Astrocyte of the spinal cord (primary cell): ENCODE measurements around the gene TTLL8.

Experiments
- DNase-seq: peaks from one replicate; pipeline ENCODE4 v3.0.0; 2011; ENCODE audit warnings: low read depth, low spot score
- H3K4me3 ChIP-seq: 2 replicates; pipeline ENCODE4 v1.5.1; 2011; ENCODE audit warnings: low read depth, mild to moderate bottlenecking, low read length, moderate library complexity
- CTCF ChIP-seq: IDR thresholded peaks from 2 replicates; pipeline ENCODE4 v1.5.1; 2012; ENCODE audit warnings: low read depth, mild to moderate bottlenecking, low read length, inconsistent platforms
- in situ Hi-C: cut with HindIII; loops from 2 replicates; pipeline ENCODE4 v1.10.0; 2017; ENCODE audit warnings: low sequenced_read_pairs

TTLL8 gene

GRCh38 chr22:50009251-50009650, 48.8 kb downstream of the TTLL8 start:
- no peak overlapping the region for H3K4me3 ChIP-seq
- no peak for DNase-seq
- in situ Hi-C loops = no loop called here
- TF ChIP-seq CTCF = no peak

GRCh38 chr22:50008151-50009040, 49.7 kb downstream of the TTLL8 start:
- H3K4me3 ChIP-seq = no peak overlapping the region
- TF ChIP-seq CTCF = no peak
- in situ Hi-C loops = no loop called here
- DNase-seq = no peak

GRCh38 chr22:50007057-50007511, 51.0 kb downstream of the TTLL8 start:
- in situ Hi-C loops = no loop called here
- H3K4me3 ChIP-seq = no peak overlapping the region
- no peak for DNase-seq
- no peak for TF ChIP-seq CTCF

GRCh38 chr22:50004918-50005317, 53.2 kb downstream of the TTLL8 start:
- no peak for DNase-seq
- in situ Hi-C loops = no loop called here
- H3K4me3 ChIP-seq = no peak overlapping the region
- no peak for TF ChIP-seq CTCF

GRCh38 chr22:50002791-50003190, 55.3 kb downstream of the TTLL8 start:
- H3K4me3 ChIP-seq = no peak overlapping the region
- in situ Hi-C loops = no loop called here
- no peak for DNase-seq
- TF ChIP-seq CTCF = no peak

GRCh38 chr22:50001388-50002231, 56.5 kb downstream of the TTLL8 start:
- H3K4me3 ChIP-seq = no peak overlapping the region
- TF ChIP-seq CTCF = no peak
- no peak for DNase-seq
- in situ Hi-C loops = no loop called here
